Measurements from ENCODE around the gene MGMT. TPM values are rescaled to one million over a fixed set of nuclear protein-coding genes. Genes with fewer than 3 reads are reported as not detected.

The MGMT gene
- total and polyA plus RNA-seq, 2 donors (not counting 1 experiment from before 2014, with no cell fraction given) = 1.9 to 29.1 TPM

- Histone ChIP-seq H3K9ac (ENCODE audit: insufficient read depth, low read length) (no peak overlapping the region), H4K20me1 (ENCODE audit: control insufficient read depth, extremely low read depth, insufficient read depth, low read length) (no peaks in the 10 kb centered on the region), H2AFZ (ENCODE audit: low read length) (no peak overlapping the region), H3K4me3 (replicated peaks in 1 of 4; ENCODE audit: control extremely low read depth in 1 of 4, insufficient read depth in 1 of 4, low read depth in 3 of 4, low read length in 4 of 4) (no peak overlapping the region), H3K4me2 (ENCODE audit: extremely low read depth, insufficient read depth, low read length) (no peak overlapping the region), H3K9me3 (ENCODE audit: control insufficient read depth, insufficient read depth, low read depth, low read length) (no peaks in the 10 kb centered on the region), H3K27ac (ENCODE audit: insufficient read depth, low read length) (no peak overlapping the region), H3K4me1 (ENCODE audit: control insufficient read depth, extremely low read depth, insufficient read depth, low read length) (no peaks in the 10 kb centered on the region), H3K79me2 (ENCODE audit: control insufficient read depth, insufficient read depth, low read length) (no peaks in the 10 kb centered on the region), H3K27me3 (ENCODE audit: control insufficient read depth, insufficient read depth, low read length) (no peaks in the 10 kb centered on the region), H3K36me3 (ENCODE audit: control insufficient read depth, insufficient read depth, low read length) (peaks cover under 1% of the 10 kb centered on the region)
- no peak for TF ChIP-seq CTCF (conservative IDR thresholded peaks at IDR 0.05 in 1 of 2, IDR thresholded peaks at IDR 0.05 in 1 of 2; ENCODE audit: low read depth in 1 of 2, low read length in 2 of 2)
- TF ChIP-seq EZH2 (IDR thresholded peaks at IDR 0.05; ENCODE audit: low read length, missing control alignments) = no peak
- DNase-seq (ENCODE audit: low read depth in 2 of 2) = no peak
Observed at GRCh38 chr10:129476431-129476830, 9.4 kb downstream of the MGMT start.

DNA sequence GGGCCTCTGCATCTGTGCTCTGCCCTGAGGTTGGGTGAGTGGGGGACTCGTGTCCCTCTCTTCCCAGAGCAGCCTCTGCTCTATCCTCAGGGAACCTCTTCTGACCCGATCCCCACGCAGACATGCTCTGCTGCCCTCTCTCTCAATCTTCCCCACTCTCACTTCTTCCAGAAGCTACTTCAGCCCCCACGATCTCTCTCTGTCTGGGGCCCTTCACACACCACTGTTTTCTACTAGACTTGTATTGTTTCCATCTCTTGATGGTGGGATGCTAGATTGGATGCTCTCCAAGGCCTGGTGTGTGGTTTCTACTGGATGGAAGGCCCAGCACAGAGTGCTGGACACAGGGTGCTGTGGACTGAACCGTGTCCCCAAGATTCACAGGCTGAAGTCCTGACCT lies 10.0 kb downstream of the MGMT start:
- no peaks in the 10 kb centered on the region for H4K20me1 ChIP-seq (ENCODE audit: control insufficient read depth, extremely low read depth, insufficient read depth, low read length)
- no peaks in the 10 kb centered on the region for H3K4me1 ChIP-seq (ENCODE audit: control insufficient read depth, extremely low read depth, insufficient read depth, low read length)
- H3K9ac ChIP-seq (ENCODE audit: insufficient read depth, low read length) = no peak overlapping the region
- no peak overlapping the region for H2AFZ ChIP-seq (ENCODE audit: low read length)
- H3K9me3 ChIP-seq (ENCODE audit: control insufficient read depth, insufficient read depth, low read depth, low read length) = no peaks in the 10 kb centered on the region
- DNase-seq (ENCODE audit: low read depth in 2 of 2) = no peak
- no peaks in the 10 kb centered on the region for H3K36me3 ChIP-seq (ENCODE audit: control insufficient read depth, insufficient read depth, low read length)
- H3K27me3 ChIP-seq (ENCODE audit: control insufficient read depth, insufficient read depth, low read length) = no peaks in the 10 kb centered on the region
- no peak overlapping the region for H3K4me2 ChIP-seq (ENCODE audit: extremely low read depth, insufficient read depth, low read length)
- no peak overlapping the region for H3K4me3 ChIP-seq (replicated peaks in 1 of 4; ENCODE audit: control extremely low read depth in 1 of 4, insufficient read depth in 1 of 4, low read depth in 3 of 4, low read length in 4 of 4)
- H3K79me2 ChIP-seq (ENCODE audit: control insufficient read depth, insufficient read depth, low read length) = no peaks in the 10 kb centered on the region
- TF ChIP-seq EZH2 (IDR thresholded peaks at IDR 0.05; ENCODE audit: low read length, missing control alignments) (no peak), CTCF (conservative IDR thresholded peaks at IDR 0.05 in 1 of 2, IDR thresholded peaks at IDR 0.05 in 1 of 2; ENCODE audit: low read depth in 1 of 2, low read length in 2 of 2) (no peak)
- no peak overlapping the region for H3K27ac ChIP-seq (ENCODE audit: insufficient read depth, low read length)

- Histone ChIP-seq H3K79me2 (ENCODE audit: control insufficient read depth, insufficient read depth, low read length) (no peaks in the 10 kb centered on the region), H3K27ac (ENCODE audit: insufficient read depth, low read length) (no peak overlapping the region), H3K4me2 (ENCODE audit: extremely low read depth, insufficient read depth, low read length) (no peak overlapping the region), H3K4me3 (replicated peaks in 1 of 4; ENCODE audit: control extremely low read depth in 1 of 4, insufficient read depth in 1 of 4, low read depth in 3 of 4, low read length in 4 of 4) (no peak overlapping the region), H3K27me3 (ENCODE audit: control insufficient read depth, insufficient read depth, low read length) (no peaks in the 10 kb centered on the region), H3K36me3 (ENCODE audit: control insufficient read depth, insufficient read depth, low read length) (no peaks in the 10 kb centered on the region), H3K4me1 (ENCODE audit: control insufficient read depth, extremely low read depth, insufficient read depth, low read length) (no peaks in the 10 kb centered on the region), H3K9me3 (ENCODE audit: control insufficient read depth, insufficient read depth, low read depth, low read length) (no peaks in the 10 kb centered on the region), H4K20me1 (ENCODE audit: control insufficient read depth, extremely low read depth, insufficient read depth, low read length) (no peaks in the 10 kb centered on the region), H3K9ac (ENCODE audit: insufficient read depth, low read length) (no peak overlapping the region), H2AFZ (ENCODE audit: low read length) (no peak overlapping the region)
- TF ChIP-seq EZH2 (IDR thresholded peaks at IDR 0.05; ENCODE audit: low read length, missing control alignments) (no peak), CTCF (conservative IDR thresholded peaks at IDR 0.05 in 1 of 2, IDR thresholded peaks at IDR 0.05 in 1 of 2; ENCODE audit: low read depth in 1 of 2, low read length in 2 of 2) (no peak)
- DNase-seq (ENCODE audit: low read depth in 2 of 2) = no peak
Observed at GRCh38 chr10:129481641-129482040, 14.6 kb downstream of the MGMT start.

All from fibroblast of lung (primary cell).